NCI-H526 (cell line): ENCODE measurements around the gene TCEA3.

Source experiments
- DNase-seq, 2 experiments: peaks; one replicate each; lab custom pipeline; 2025; lab: John Stamatoyannopoulos, UW

TCEA3 gene

DNA sequence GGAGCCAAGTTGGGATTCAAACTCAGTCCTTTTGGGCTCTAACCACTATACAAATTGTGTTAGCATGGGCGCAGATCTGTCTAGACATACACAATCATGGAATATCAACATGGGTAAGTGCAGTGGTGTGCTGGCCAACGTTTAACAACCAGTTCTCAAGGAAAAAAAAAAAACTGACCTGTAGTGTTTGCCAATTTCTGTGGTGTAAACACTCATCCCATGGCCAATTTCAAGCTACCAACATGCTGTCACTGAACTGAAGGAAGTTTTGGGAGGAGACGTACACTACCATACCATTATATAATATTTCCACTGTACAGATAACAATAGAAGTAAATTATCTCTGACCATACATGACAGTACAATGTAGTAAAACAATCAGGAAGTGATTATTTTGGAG lies 3.2 kb downstream of the TCEA3 start:
- DNase-seq: no peak

DNA sequence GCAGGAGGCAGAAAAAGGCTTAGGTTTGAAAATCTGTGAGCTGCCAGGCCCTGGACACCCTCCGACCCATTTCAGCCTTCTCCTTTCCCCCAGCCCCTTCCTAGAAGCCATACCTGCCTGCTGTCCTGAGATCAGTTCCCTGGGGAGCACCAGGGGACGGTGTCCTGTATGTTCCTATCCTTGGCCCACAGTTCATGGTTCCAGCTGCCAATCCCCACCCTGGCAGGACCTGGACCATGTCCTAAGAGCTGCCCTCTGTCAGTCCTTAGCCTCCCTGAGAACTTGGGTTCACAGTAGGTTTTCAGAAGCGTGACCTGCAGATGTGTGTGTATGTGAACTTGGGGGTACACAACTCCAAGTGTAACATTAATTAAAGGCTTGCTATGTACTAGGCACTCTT lies 3.8 kb downstream of the TCEA3 start:
- DNase-seq: no peak

DNA sequence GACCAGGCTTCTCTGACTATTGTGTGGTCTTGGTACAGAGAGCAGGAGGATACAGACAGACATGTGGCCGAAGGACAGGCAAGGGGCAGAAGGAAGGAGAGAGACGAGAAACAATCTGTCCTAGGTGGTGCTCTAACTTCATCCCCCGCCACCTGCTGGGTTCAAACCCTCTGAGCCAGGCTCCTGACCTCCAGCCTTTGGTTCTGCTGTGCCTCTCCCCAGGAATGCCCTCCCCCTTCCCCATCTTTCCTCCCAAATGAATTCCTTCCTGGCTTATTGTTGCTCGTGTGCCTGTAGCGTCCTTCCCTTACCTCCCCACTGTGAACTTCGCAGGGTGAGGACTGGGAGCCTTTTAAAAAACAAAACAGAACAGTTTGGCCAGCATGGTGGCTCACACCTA lies 5.4 kb downstream of the TCEA3 start:
- DNase-seq: no peak

DNA sequence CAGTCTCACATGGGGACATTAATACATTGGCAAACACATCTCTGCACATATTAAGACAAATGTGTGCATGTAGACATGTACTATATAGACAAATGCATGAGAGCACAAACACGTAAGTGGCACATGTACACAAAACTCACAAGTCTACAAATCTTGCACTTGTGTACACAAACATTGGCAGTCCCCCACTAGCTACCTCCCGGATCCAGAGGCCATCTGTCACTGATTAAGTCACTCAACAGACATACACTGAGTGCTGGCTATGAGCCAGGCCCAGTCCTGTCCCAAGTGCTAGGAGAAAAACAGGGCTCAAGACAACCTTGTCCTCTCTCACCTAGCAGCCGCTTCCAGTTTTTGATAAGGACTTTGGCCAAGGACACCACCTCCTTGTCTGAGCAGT lies 7.0 kb downstream of the TCEA3 start:
- no peak for DNase-seq

DNA sequence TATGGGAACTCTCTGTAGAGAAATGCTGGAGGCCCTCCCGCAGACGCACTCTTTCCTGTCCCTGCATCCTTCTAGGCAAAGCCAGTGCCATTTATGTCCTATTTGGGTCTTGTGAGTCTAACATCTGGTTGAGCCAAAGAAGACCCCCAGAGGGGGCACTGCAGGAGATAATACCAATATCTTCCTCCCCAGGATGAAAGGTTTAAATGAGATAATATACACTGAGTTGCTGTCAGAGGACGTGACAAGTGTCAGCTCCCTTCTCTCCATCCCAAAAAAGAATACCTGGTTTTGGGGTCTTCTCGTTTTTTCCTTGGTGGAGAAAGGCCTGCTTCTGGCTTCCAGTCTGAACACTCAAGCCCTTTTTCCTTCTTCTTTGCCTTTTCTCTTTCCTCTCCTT lies 7.6 kb downstream of the TCEA3 start:
- no peak for DNase-seq

DNA sequence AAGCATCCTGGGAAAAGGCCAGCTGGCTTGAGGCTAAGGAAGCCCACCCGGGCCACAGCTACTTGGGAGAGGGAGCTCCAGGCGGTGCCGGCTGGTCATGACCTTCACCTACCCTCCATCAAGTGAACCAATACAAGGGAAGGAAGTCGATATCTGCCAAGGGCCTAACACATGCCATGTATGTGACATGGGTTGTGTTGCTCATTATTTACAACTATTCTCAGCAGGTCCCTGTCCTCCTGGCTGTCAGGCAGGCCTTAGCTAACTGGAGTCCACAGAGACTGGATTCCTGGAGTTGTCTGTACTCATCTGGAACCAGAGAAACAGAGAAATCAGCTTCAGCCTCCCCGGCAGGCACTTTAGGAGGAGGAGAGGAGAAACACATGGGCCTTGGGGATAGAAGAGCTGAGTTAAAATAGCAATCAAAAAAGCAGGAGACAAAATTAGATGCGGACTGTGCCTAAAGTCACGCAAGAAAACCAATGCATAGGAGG lies 15.7 kb downstream of the TCEA3 start:
- no peak for DNase-seq

DNA sequence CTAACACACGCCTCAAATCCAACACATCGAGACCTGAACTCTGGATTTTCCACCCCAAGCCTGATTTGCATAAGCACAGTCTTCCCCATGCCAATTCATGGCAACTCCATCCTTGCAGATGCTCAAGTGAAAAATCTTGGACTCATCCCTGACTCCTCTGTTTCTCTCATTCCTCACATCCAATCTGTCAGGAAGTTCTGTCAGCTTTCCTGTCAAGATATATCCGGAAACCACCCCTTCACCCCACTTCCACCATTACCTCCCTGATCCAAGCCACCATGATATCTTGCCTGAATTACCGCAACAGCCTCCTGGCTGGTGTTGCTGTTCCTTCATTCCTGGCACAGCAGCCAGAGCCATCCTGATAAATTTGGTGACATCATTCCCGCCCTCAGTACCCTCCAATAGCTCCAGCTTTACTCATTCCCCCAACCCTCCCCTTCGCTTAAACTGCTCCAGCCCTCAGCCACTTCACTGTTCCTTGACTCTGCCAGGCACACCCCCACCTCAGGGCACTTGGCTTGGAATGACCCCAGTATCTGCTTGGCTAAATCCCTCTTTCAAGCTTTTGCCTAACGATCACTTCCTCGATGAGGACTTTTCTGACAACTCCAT lies 17.4 kb downstream of the TCEA3 start:
- DNase-seq: no peak

DNA sequence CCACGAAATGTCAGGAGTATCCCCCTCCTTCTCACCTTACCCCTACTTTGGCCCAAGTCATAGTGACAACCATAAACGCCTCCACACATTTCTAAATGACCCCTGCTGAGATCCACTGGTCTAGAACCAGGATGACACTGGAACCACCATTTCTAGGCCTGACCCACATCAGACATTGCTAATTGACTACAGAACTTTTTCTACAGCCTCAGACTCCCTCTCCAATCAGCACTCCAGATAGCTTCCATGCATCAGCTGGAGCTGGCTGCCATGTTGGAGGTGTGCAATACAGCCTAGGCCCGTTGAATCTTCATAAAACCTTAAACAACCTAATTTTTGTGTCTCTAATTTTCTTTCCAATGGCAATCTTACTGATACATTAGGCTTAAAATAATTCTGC lies 18.6 kb downstream of the TCEA3 start:
- DNase-seq: no peak

DNA sequence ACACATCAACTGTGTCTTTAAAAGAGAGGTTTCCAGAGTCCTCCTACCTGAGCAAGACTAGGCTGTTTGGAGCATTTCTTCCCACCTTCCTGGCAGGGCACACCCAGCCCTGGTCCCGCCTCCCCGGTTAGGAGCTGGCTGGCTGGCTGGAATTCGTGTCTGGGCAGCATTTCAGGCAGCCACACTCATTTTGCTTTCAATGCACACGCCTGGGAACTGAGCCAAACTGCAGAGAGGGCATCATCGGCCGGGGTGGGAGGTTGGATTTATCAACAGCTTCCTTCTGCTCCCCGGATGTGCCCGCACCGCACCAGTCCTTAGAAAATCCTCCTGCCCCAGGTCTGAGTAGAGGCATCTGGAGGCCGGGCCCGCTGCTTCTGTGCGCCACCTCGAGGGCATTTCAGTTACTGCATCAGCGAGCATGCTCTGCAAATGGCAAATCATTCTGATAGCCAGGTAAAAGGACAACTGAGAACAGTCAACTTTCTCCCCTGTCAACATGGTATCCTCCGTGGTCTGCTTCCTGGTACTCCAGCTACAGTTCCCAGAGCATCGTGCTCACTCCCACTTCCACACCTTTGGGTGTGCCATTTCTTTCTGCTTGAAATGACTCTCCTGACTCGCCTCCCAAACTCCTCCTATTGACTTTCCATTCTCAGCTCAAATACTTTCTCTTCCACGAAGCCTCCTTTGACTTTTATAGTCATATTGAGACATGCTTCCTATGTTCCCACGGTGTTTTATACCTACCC lies 20.6 kb downstream of the TCEA3 start:
- DNase-seq: peak; percentile 74 to 87

DNA sequence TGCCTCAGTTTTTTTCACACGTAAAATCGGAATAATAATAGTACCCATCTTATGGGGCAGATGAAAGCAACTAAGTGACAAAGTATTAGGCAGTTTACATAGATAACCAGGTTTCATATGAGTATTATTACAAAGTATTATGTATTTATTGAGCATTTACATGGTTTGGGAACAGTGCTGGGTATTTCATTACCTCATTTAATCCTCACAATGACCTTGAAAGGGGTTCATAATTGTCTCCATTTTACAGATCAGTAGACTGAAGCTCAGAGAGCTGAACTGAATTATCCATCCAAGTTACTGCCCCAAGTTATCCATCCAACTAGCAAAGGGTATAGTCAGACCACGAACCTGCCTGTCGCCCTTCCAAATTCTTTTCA lies 21.2 kb downstream of the TCEA3 start:
- no peak for DNase-seq

DNA sequence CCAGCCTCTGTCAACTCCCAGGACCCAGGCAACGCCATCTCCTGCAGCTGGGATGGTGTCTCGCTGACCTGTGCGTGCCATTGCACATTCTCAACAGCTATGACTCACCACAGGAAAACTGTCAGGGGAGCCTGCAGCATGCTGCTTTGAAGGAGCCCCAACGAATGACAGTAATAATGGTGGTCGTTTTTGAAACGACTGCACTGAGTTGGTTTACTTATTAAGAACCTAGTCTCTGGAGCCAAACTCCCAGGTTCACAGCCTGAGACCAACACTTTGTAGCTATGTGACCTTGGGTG lies 21.6 kb downstream of the TCEA3 start:
- no peak for DNase-seq

DNA sequence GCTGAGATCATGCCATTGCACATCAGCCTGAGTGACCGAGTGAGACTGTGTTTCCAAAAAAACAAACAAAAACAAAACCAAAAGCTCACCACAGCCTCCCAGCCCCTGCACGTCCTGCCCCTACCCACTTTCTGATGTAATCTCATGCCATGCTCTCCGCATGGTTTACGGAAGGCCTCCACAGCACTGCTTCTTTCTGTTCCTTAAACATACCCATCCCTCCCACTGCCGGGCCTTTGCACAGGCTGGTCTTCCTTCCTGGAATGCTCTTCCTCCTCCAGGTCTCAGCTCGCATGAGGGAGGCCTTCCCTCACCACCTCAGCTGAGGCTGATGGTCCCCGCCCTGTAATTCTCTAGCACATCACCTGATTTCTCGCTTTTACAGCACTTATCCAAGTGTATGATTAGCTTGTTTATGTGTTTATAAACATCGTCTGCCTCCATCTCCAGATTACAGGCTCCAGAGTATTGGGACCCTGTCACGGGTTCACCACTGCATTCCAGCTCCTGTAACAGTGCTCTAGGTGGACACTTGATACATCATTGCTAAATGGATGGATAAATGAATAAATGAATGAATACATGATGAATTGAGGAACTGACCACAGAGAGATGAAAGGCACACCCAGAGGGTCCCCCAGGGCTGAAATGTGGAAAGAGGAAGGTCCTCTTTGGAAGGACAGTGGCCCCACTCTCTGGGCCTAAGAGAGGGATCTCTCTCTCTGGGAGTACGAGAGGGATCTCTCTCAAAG lies 22.1 kb downstream of the TCEA3 start:
- DNase-seq: no peak

DNA sequence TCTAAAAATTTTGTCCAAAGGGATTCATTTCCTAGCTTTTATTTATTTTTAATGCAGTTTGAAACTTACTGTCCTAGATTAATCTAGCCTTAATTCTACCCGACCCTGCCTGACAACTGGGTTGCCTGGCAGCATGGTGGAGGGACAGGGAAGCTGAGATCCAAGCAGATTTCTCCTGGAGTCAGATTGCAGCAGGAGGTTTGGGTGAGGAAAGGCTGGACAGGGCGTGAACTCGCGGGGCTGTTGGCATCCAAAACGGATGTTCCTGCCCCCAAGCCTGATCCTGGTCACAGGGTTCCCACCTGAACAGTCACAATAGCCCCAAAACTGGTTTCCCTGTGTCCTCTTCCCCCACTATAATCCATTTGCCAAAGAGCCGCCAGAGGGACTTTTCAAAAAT lies 23.2 kb downstream of the TCEA3 start:
- no peak for DNase-seq

DNA sequence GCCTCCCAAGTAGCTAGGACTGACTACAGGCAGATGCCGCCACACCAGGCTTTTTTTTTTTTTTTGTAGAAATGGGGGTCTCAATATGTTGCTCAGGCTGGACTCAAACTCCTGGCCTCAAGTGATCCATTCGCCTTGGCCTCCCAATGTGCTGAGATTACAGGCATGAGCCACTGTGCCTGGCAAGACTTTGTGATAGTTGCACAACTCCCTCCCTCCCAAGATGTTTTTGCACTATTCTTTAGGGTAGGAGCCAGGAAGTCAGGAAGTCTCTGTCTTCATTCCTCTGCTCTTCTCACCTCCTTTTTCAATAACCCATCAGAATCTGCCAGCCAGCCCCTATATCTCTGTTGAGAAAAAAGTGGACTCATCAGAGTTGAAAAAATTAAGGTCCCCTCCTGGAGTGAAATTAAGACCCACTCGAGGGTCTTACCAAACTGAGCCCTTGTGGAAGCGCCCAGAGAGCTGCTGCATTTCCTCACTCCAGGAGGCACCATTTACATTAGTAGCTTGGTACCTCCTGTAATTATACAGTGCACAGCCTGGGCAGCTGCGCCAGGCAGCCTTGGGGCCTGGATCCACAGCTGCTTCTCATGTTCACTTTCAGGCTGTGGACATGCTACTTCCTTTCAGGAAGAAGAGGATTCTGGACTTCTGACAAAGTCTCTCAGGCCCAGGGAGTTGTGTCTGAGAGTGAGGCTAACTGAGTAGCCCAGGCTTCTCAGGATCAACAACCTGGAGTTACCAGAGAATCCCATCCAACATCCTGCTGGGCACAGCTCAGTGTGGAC lies 24.0 kb downstream of the TCEA3 start:
- no peak for DNase-seq

DNA sequence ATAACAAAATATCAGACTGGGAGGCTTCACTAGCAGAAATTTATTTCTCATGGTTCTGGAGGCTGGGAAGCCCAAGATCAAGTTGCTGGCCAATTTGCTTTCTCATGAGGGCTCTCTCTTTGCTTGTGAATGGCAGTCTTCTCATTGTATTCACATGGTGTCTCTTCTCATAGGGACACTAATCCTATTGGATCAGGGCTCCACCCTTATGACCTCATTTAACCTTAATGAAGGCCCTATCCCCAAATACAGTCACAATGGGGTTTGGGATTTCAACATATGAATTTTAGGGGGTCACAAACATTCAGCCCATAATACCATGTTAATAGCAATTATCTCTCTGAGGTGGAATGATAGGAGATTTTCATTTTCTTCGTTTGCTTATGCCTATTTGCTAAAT lies 25.3 kb downstream of the TCEA3 start:
- no peak for DNase-seq

DNA sequence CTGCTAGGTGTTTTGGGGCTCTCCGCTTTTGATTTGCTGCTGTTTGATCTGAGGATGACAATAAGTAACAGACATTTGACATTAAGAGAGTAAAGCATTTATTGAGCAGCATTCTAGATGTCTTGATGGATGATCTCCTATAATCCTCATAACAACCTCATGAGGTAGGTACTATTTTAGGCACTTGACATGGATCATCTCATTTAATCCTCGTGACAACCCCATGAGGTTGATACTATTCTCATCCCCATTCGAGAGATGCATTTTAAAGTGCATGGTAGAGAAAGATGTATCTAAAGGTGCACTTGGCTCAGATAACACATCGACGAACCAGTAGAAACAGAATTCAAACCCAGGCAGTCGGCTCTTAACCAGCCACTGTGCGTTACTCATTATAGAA lies 26.6 kb downstream of the TCEA3 start:
- no peak for DNase-seq

DNA sequence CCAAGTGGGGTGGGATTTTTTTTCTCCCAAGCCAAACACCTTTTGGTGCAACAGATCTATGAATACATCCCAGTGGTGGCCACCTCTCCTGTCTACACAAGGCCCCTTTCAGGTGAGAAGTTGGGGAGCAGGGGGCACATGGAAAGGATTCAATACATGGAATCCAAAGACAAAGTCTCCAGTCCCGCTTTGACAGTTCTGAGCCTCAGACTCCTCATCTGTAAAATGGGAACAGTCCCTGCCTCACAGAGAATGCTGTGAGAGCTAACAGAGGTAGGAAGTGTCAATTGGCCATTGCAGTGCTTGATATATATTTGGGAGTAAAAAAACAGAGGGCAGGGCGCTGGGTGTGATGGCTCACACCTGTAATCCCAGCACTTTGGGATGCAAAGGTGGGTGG lies 28.2 kb downstream of the TCEA3 start:
- no peak for DNase-seq

DNA sequence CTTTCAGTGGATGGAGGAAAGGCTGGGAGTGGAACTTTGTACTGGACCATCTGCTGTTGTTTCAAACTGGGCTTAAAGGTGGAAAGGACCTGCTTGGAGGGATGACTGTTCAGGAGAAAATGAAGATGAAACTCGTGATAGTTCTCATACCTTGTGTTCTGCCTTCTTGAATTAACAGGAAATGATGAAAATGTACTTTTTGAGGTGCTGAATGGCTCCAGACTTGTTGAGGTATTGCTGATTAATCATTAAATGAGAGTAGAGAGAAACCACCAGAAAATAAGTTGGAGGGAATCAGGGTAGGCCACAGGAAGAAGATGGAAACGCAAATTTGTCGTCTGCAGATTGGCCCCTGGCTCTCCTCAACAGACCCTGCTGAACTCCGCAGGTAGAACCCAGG lies 28.7 kb downstream of the TCEA3 start:
- DNase-seq: no peak

DNA sequence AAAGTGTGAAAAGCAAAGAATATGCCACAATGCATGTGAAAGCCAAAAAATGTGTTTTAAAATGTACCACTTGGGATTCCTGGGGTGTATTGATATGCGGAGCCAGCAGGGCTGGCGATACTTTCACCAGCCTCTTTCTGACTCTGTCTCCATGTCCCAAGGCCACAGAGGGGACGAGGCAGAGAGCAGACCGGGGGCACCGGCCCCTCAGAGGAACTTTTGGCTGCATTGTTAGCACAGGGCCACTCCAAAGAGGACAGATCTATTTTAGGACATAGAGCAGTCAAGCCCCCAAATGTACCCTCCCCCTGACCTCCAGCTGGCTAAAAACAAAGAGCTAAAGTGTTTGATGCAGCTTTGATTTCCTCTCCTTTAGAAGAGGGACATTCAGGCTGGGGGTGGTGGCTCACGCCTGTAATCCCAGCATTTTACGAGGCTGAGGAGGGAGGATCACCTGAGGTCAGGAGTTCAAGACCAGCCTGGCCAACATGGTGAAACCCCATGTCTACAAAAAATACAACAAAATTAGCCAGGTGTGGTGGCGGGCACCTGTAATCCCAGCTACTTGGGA lies 29.3 kb downstream of the TCEA3 start:
- no peak for DNase-seq

DNA sequence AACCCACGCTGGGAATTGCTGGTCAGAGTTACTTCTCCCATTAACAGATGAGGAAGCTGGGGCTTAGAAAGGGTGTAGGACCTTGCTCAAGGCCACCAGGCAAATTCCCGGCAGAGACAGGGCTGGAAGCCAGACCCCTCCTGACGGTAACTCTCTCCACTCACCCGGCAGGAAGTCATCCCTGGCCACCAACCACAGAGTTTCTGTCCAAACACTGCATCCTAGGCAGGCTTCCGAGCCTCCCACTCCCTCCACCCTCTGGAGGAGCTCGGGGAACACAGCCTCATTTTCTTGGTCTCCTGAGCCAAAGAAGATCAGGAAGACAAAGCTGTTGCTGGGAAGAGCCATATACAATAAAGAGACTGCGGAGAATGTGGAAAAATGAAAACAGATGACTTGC lies 29.9 kb downstream of the TCEA3 start:
- DNase-seq: no peak

DNA sequence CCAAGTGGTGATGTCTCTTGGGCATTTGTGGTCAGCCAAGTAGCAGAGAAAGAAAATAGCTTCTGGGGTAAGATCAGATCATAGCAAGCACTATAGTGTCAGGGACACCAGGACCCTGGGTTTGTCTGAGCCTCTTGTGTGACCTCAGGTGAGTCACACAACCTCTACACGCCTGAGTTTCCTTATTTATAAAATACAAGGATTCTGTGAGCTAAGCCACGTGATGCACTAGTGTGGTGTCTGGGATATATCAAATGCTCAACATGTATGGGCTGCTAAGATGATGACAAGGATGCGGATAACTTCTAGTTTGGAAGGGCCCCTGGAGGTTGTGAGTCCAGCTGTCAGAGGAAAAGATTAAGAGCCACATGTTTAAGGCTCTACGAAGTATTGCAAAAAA lies 30.4 kb downstream of the TCEA3 start:
- no peak for DNase-seq

DNA sequence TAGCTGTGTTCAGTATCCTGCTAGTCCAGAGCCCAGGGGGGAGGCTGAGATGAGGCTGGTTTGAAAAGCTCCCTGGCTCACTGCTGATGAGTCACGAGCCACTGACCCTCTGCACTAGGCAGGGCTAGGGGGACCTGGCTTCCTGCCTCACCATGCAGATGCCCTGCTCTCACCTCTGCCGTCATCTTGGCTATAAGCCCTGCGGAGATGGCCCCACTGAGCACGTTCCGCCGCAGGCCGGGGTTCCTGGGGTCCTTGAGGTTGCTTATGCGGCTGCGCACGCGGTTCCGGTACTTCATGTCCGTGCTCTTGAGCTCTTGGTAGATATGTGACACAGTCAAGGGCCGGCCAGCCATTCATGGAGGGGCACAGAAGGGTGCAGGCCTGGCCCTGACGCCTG lies 30.8 kb downstream of the TCEA3 start:
- DNase-seq: no peak
